HG03521 (cell line): ENCODE data around the gene CEP128.

Experiments used
- ATAC-seq: cut with Tn5 transposase; IDR thresholded peaks from one replicate; pipeline ENCODE4 v1.9.1; 2021; ENCODE audit warnings: mild to moderate bottlenecking, moderate library complexity; ENCODE audit not compliant: unreplicated experiment

Gene CEP128

DNA sequence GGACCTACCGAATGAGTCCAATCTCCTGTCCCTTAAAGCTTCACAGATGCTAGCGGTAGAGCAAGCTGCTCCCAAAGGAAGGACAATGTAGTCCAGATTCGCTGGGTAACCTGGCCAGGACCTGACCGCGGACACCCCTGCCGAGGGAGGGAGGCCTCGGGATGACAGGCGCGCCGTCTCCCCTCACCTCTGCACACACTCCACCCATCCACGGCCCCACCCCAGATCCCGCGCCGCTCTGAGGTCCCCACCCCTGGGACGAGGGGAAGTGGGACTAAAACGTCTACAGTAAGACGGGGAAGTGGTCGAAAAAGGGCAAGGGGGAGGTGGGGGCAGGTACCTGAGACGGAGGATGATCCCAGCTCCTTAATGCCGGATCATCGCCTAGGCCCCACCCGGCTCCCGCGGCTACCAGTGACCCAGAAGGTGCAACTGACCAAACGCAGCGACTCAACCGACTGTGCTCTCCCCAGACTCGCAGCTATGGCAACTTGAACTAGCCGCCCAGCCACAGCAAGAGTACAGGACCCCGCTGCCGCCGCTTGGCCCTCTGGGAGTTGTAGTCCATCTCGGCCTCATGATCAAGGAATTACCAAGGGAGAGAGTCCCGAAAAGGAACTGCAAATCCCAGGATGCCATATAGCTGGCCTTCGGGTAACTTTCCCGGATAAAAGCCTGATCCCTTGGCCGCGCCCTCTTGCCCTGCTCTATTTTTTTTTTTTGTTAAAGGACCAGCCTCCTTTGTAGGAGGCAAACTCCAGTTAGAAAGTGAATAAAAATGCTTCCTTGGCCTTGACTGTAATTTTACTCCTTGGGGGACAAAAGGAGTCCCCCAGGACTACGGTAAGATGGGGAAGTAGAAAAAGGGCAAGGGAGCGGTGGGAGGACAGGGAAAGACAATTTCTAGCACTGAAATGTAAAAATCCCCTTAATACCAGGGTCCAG is at the start of gene CEP128:
Gene CEP128 (minus strand): TSS at position 498 of the 945 bp plus-strand sequence.
- ATAC-seq: peak; percentile 97

DNA sequence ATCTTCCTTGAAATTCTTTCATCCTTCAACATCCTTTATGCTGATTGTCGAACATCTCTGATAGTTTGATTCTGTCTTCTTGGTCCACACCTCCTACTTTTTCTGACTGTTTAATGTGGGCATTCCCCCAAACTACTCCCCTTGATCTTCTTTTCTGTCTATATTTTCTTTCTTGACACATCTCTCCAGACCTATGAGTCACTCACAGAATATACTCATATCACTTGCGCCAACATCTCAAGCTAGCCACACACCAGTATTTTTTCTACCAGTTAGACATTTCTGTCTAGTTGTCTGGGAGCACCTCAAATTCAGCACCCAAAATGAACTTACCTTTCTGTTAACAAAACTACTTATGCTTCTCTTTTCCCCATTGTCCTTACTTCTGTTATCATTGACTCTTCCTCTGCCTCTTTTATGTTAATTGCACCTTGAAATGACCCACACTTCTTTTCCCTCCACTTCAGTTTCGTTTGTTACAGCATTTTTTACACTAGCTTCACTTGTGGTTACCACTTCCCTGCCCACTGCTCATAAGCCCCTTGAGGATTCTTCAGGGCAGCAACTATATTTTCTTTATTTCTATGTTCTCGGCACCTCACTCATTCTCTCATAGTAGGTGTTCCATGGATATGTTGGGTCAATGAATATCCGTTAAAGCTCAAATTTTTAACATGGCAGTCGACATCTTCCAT is 47.3 kb upstream of the CEP128 start:
- no peak for ATAC-seq

DNA sequence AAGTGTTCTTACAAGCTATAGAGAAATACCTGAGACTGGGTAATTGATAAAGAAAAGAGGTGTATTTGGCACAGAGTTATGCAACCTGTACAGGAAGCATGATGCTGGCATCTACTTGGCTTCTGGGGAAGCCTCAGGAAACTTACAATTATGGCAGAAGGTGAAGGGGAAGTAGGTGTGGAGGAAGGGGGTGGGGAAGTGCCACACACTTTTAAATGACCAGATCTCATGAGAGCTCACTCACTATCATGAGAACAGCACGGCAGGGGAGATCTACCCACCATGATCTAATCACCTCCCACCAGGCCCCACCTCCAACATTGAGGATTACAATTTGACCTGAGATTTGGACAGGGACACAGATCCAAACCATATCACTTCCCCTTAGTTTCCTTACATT is 46.7 kb upstream of the CEP128 start:
- ATAC-seq: no peak

DNA sequence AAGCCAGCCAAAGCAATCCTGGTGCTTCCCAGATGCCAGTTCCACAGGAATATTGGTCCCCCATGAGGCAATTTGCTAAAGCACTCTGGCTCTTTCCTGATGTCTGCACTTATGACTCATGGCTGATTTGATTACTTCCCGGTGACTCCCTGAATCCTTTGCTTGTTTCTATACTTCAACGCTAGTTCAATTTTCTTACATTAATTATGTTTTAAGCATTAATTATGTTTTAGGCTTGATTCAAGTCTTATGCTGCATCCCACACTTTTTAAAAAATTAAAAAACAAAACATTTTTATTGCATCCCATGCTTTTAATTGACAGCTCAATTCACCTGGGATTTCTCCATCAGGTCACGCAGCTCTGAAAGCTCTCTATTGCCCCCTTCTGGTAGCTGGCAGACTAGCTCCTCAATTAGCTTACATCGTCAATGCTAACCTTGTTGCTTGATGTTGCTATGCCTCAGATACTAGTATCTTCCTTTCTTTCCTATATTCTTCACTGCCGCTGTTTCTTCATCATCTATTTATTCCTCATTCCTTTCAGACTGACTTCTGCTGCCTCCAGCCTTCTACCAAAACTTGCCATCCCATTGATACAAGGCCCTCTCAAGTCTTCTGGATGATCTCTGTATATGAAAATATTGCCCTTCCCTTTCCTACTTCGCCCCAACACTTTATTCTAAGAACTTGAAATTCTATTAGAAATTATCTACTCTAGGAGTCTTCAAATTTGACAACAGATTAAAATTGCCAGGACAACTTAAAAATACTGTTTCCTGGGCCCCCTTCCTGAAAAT is 45.9 kb upstream of the CEP128 start:
- no peak for ATAC-seq

DNA sequence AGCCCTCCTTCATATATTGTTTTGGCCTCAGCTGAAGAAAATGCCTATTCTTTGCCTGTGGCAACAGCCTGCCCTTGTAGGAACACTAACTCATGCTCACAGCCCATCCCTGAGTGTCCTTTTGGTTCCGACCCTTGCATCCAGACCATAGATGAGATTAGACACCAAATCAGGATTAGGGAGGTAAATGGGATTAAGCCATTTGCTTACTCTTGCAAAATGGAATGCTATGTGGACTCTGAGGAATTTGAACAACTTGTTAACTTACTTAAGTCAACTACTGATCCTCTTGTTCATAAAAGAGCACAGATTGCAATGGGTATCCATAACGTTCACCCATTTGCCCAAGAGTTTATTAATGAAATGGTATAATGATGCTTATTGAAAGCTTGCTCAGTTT is 41.2 kb upstream of the CEP128 start:
- ATAC-seq: no peak

DNA sequence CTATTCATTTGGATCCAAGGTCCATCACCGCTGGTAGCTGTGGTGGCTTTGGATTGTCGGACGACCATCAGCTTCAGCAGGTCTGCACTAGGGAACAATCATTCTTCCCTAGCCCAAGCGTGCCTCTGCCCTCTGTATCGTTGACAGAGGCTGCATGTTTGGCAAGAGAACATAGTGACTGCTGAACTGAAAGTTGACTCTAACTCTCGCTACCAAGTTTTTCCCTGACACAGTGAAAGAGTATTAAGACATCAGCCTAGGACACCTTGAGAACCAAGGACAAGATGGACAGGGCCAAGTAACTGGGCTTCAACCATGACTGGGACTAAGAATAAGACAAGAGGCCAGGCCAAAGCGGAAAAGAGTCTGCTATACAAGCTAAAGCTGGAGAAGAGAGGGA is 40.1 kb upstream of the CEP128 start:
- no peak for ATAC-seq

DNA sequence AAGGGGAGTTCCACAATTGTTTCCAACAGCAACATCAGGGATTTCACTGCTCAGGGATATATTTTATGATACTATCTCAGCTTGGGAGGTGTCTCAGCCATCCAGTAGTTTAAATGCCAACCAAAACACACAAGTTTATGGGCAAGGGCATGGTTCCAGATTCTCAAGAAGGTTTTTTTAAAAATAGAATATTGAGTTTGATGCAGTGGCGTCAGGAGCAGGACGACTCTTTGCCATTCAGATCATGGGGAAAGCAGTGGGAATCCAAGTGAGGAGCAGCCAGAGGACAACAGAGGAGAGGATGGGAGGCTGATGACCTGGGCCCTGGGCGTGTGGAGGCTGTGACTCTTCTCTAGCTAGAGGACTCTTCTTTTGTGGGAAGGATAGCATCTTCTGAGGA is 39.6 kb upstream of the CEP128 start:
- no peak for ATAC-seq

DNA sequence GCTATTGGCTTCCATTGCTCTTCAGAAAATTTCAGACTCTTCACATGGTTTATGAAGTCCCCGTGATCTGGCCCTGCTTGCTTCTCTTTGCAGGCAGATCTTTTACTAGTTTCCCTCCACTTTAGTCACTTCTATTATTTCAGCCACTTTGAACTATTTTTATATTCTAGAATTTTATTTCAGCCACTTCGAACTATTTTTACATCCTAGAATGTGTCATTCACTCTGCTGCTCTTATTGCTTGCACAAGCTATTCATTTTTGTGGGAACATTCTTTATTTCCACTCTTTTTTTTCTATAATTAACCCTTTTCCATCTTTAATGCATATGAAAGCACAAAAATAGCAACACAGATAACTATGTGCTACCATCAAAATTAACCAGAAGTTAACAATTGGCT is 38.4 kb upstream of the CEP128 start:
- ATAC-seq: no peak

DNA sequence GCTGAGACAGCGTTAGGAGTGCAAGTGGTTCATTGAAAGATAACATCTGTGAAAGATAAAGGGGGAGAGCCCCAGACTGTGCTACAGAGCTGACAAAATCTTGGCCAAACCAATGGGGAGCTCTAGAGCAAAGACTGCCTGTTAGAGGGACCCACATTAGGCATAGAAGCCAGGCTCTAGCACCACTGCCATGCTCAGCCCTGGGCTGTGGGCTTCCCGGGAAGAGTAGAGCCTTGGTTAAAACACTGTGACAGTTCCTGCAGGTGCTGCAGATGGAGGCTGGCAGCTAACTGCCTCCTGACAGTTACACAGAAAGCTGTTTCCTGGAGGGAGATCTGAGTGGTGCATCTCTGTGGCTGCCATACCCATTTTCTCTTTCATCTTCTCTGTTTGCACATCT is 36.9 kb upstream of the CEP128 start:
- no peak for ATAC-seq

DNA sequence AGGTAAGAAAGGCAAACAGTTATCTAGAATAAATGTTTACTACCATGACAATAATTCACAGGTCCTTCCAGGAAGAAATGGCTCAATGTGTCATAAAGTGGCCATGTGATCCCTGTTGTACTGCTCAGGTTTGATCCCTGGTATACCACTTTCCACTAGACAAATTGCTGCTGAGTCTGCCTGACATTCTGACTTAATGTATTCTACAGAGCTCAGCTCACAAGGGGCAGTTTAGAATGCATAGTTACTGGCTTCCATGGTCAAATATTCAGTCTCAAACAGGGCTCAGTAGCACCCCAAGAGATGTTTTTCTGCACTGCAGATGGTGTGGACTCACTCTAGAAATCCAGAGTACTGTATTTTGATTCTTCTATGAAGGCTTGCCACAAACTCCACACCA is 35.7 kb upstream of the CEP128 start:
- ATAC-seq: no peak

DNA sequence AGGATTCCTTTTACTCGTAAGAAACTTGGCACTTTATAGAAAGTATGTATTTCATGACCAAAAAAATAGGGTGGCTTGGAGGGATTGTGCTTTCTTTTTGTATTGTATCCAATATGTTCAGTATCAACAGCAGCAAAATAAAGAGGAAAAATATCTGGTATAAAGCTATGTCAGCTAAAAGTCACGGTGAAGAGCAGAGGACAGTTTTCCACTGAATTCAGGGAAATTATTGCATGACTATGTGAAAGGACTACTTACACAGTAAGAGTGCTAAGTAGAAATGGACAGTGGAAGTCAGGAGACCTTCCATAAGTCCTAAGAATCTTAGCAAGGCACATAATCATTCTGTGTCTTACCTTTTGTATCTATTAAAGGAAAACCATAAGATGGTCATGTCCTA is 33.1 kb upstream of the CEP128 start:
- ATAC-seq: no peak

DNA sequence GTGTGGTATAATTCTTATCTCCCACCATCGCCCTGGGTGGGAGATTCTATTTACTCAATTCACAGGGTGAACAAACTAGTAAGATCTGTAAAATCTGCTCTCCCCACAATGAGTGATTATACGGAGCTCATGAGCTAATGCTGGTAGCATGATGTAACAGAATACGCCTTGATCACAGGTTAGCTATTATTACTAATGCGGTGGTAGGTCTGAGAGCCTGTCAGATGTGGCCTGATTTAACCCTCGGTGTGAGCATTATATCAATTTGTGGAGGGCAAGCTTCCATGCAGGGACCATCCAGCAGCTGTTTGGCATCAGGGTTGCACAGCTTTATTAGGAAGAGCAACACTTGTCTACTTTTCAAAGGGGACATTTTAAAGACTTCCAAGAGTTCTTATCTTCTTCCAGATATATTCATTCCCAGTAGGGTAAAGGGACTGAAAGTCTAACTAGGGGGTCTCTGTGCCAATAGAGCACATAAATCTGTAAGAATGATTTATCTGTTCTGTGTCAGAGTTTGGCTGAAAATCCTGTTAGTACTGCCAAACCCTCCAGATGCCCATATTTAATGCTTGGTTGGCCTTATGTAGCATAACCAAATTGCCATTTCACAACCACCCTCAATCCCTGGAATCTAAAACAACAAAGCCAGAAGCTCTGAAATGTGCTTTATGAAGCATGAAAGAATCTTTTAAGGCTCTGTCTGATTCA is 32.5 kb upstream of the CEP128 start:
- ATAC-seq: no peak

DNA sequence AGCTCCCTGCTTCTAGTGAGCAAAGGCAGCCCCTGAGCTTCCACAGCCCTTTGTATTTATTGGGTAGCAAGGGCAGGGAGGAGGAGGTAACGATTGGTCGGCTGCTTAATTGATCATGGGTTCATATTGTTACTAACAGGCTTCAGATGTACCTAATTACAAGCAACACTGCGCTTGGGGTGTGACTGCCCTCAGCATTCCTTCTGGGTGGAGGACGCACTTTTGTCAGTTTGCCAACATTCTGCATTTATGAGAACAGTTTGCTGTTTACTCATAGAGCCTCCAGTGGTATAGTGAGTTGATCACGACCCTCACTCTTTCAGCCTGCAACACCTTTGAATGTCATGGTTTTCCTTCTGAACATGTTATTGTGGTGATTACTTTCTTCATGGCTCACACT is 23.5 kb upstream of the CEP128 start:
- no peak for ATAC-seq

DNA sequence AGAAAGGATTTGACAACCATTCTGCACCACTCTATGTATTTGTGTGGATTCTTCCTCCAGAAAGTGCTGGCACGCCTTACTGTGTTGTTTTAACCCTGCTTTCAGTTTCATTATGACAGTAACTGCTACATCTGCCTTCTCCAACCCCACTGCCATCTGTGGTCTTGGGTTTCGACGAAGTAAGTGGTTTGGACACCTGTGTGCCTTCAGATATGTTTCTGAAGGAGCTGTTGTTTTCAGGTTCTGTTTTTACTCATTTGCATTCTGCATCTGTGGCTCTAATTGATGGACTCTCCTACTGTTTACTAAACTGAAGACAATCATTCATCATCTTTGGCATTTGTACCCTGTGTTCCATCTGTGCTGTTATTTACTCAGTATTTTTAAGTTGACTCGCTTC is 18.0 kb upstream of the CEP128 start:
- peak; percentile 99 for ATAC-seq

DNA sequence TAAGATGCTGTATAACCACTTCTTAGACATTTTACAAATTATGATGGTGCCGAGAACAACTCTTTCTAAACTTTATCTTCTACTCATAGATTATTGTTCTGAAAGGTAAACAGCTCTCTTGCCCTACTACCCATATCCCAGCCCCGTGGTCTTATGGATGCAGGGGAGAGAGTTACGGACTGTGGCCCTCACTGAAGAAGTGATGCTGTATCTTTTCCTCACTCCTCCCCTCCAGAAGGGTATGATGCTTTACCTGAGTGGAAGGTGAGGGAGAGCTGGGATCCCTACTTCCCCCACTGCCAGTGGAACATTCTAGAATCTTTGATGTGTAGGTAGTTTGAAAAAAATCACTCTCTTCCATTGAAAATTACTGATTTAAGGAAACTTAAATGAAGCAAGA is 17.4 kb upstream of the CEP128 start:
- ATAC-seq: no peak

DNA sequence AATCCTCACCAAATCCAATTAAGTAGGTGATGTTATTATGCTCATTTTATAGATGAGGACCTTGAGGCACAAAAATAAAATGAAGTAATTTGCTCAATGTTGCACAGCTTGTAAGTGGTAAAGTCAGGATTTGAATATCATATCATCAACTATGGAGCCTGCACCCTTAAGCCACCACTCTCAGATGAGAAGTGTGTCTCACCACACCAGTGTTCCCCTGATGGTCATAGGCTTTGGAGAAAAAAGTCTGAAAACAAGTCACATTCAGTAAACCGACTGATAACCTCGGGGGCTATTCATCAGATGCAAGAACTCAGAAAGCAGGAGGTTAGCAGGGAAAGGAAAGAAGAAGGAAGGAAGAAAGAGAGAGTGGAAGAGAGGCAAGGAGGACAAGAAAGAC is 16.7 kb upstream of the CEP128 start:
- no peak for ATAC-seq

DNA sequence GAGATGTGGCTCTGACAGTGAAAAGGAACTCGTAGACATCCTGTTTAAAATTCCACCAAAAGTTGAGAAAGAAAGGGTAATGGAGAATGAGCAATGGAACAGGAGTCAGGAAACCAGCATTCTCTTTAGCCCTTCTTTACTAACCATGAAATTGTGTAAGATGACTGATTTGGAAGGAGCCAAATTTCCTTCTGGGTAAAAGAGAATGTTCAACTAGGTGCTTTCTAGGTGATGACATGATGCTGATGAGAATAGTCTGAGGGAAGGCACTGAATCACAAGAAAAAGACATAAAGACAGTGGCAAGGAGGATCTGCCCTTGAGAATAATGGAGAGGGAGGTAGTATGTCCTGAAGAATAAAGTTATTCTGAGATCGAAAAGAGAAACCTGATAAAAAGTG is 16.1 kb upstream of the CEP128 start:
- no peak for ATAC-seq

DNA sequence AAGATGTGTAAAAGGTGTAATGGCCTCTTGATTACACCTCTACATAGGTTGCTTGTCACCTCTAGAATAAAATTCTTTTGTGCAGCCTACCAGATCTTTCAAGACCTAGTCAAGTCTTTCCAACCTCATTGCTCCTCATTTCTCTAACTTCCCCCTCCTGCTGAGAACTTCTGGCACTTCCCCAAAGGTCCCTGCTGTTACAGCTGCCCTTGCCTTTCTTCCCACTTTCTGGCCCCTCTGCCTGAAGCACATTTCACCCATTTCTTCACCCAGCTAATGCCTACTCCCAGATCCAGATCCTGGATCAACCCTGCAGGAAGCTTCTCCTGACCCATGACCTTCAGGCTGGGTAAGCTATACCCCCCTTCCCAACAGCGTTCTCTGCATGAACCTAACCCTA is 15.4 kb upstream of the CEP128 start:
- no peak for ATAC-seq

DNA sequence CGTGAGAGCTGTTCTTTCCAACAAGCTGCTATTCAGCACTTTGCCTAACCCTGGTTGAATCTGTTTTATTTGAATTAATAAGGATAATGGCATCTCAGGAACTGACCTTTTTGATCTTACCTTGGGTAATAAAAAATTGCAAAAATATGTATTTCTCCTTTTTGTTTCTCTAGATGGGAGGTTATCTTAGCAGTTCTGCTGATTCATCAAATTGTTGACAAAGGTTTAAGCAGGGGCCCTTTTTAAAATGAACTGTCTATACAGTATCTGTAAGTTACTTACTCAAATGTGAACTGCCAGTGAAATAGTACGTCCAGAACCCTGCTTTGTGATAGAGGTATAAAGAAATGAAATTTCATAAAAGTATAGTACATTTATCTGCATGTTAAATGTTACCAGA is 14.6 kb upstream of the CEP128 start:
- no peak for ATAC-seq

DNA sequence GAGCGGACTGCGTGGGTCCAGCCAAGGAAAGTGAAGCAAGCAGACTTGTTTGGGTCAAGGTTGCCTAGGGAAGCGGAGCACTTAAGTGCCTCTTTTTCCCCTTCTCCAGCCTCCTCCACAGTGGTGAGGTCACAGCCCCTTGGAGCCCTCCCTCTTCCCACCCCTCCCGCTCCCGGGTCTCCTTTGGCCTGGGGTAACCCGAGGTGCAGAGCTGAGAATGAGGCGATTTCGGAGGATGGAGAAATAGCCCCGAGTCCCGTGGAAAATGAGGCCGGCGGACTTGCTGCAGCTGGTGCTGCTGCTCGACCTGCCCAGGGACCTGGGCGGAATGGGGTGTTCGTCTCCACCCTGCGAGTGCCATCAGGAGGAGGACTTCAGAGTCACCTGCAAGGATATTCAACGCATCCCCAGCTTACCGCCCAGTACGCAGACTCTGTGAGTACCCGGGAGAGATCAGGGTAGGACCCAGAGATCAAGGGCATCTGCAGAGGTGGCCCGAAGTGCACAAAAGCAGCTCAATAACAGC is 13.9 kb upstream of the CEP128 start, which contains the start of gene TSHR:
Gene TSHR (plus strand): TSS at position 206 of the 526 bp plus-strand sequence. CDS start 60 bp downstream, at position 266.
- no peak for ATAC-seq
